Measurements from ENCODE around the gene KCNAB1.

GRCh38 chr3:156209631-156210335 is 89.4 kb downstream of the KCNAB1 start:
- no peak for TF ChIP-seq CTCF (IDR thresholded peaks at IDR 0.05; ENCODE audit: low read length)
- no peak for TF ChIP-seq EZH2phosphoT487 (IDR thresholded peaks at IDR 0.05; ENCODE audit: low read length)
- TF ChIP-seq EZH2 (optimal IDR thresholded peaks at IDR 0.05; ENCODE audit: low read depth, low read length): no peak
